ENCODE measurements around the gene ADD1. TPM values are rescaled to one million over a fixed set of nuclear protein-coding genes. Genes with fewer than 3 reads are reported as not detected.
"Not testable (repeated sequence)": the region's sequence is repeated elsewhere in the genome, so short reads cannot be mapped to it uniquely, and the experiment has no call there.

ADD1 gene
- total and polyA plus RNA-seq, 2 experiments from 2014 or later = 175 to 219 TPM

- no peaks in the 10 kb centered on the region for H3K4me1 ChIP-seq (ENCODE audit: insufficient read depth)
- peaks cover 57% of the 10 kb centered on the region; the same call in 1 of the 2 replicates for H3K36me3 ChIP-seq (ENCODE audit: low read depth)
- TF ChIP-seq EZH2 (IDR thresholded peaks at IDR 0.05; ENCODE audit: insufficient read depth, poor library complexity, severe bottlenecking) = no peak
- no peak for TF ChIP-seq EZH2phosphoT487 (IDR thresholded peaks at IDR 0.05; ENCODE audit: insufficient read depth, low read depth)
These were observed 99.9 kb downstream of the ADD1 start for GRCh38 chr4:2943364-2944090.

DNA sequence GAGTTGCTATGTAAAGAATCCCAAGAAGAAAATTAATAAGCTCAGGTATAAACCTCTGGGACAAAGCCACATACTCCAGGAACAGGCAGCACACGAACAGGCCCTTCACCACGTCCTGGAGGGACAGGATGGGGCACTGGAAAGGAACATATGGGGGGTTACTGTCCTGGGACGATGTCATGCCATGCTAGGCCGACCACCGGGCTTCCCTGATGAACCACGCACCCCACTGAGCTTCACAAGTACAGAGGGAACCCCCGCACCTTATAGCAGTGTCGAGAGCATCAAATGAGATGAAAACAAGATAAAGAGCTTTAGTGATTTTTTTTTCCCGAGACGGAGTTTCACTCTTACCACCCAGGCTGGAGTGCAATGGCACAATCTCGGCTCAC is 100.4 kb downstream of the ADD1 start:
- H3K79me2 ChIP-seq (ENCODE audit: insufficient read depth) = peaks cover 11% of the 10 kb centered on the region
- no peak for DNase-seq
- H3K4me1 ChIP-seq (ENCODE audit: insufficient read depth) = no peaks in the 10 kb centered on the region
- 90 to 91% methylated on average over 11 of the region's 11 CpGs for WGBS, 2 experiments (ENCODE audit: low coverage in 1 of 2, low lambda C conversion rate in 2 of 2, missing lambda C conversion rate in 2 of 2)
- no peaks in the 10 kb centered on the region for H4K20me1 ChIP-seq (ENCODE audit: insufficient read depth)
- no peak for TF ChIP-seq EZH2phosphoT487 (IDR thresholded peaks at IDR 0.05; ENCODE audit: insufficient read depth, low read depth)
- no peak for TF ChIP-seq EZH2 (IDR thresholded peaks at IDR 0.05; ENCODE audit: insufficient read depth, poor library complexity, severe bottlenecking)
- no peak overlapping the region for H3K4me3 ChIP-seq
- no peak overlapping the region for H2AFZ ChIP-seq
- peaks cover 54% of the 10 kb centered on the region; the same call in 1 of the 2 replicates for H3K36me3 ChIP-seq (ENCODE audit: low read depth)
- no peak overlapping the region for H3K4me2 ChIP-seq (ENCODE audit: unreplicated experiment)
- no peak overlapping the region for H3K27ac ChIP-seq
- no peaks in the 10 kb centered on the region for H3K9me2 ChIP-seq (ENCODE audit: insufficient read depth)
- no peak overlapping the region for H3K9ac ChIP-seq
- H3F3A ChIP-seq (ENCODE audit: insufficient read depth) = peaks cover 11% of the 10 kb centered on the region; the same call in 1 of the 2 replicates
- H3K9me3 ChIP-seq (ENCODE audit: low read depth) = no peaks in the 10 kb centered on the region
- no peaks in the 10 kb centered on the region for H3K27me3 ChIP-seq (replicated peaks; ENCODE audit: insufficient read depth)
- in situ Hi-C loops (cut with MboI) = no loop called here

More at GRCh38 chr4:2943364-2944090, 99.9 kb downstream of the ADD1 start:
- Histone ChIP-seq H3K79me2 (ENCODE audit: insufficient read depth) (peaks cover 13% of the 10 kb centered on the region; the same call in 1 of the 2 replicates), H3F3A (ENCODE audit: insufficient read depth) (peaks cover 16% of the 10 kb centered on the region; the same call in 1 of the 2 replicates), H2AFZ (no peak overlapping the region), H3K27me3 (replicated peaks; ENCODE audit: insufficient read depth) (no peaks in the 10 kb centered on the region), H3K9me2 (ENCODE audit: insufficient read depth) (no peaks in the 10 kb centered on the region), H3K4me3 (no peak overlapping the region), H3K27ac (no peak overlapping the region), H3K9ac (no peak overlapping the region), H3K9me3 (ENCODE audit: low read depth) (no peaks in the 10 kb centered on the region), H4K20me1 (ENCODE audit: insufficient read depth) (no peaks in the 10 kb centered on the region), H3K4me2 (ENCODE audit: unreplicated experiment) (no peak overlapping the region)
- in situ Hi-C loops (cut with MboI) = no loop called here
- WGBS, 2 experiments (ENCODE audit: low coverage in 1 of 2, low lambda C conversion rate in 2 of 2, missing lambda C conversion rate in 2 of 2) = 93% methylated on average over 20 of the region's 20 CpGs
- DNase-seq = no peak

GRCh38 chr4:2944586-2945526 is 101.2 kb downstream of the ADD1 start:
- Histone ChIP-seq H3K79me2 (ENCODE audit: insufficient read depth) (peaks cover 15% of the 10 kb centered on the region; the same call in 1 of the 2 replicates), H3K9ac (no peak overlapping the region), H3K9me3 (ENCODE audit: low read depth) (no peaks in the 10 kb centered on the region), H3K36me3 (ENCODE audit: low read depth) (peaks cover 46% of the 10 kb centered on the region; the same call in 1 of the 2 replicates), H3K4me2 (ENCODE audit: unreplicated experiment) (no peak overlapping the region), H3K4me3 (no peak overlapping the region), H3K27me3 (replicated peaks; ENCODE audit: insufficient read depth) (no peaks in the 10 kb centered on the region), H4K20me1 (ENCODE audit: insufficient read depth) (no peaks in the 10 kb centered on the region), H2AFZ (no peak overlapping the region), H3K9me2 (ENCODE audit: insufficient read depth) (no peaks in the 10 kb centered on the region), H3K4me1 (ENCODE audit: insufficient read depth) (no peaks in the 10 kb centered on the region), H3K27ac (no peak overlapping the region), H3F3A (ENCODE audit: insufficient read depth) (peaks cover 4% of the 10 kb centered on the region; the same call in 1 of the 2 replicates)
- in situ Hi-C loops (cut with MboI) = no loop called here
- no peak for DNase-seq
- TF ChIP-seq EZH2 (IDR thresholded peaks at IDR 0.05; ENCODE audit: insufficient read depth, poor library complexity, severe bottlenecking) = no peak
- TF ChIP-seq EZH2phosphoT487 (IDR thresholded peaks at IDR 0.05; ENCODE audit: insufficient read depth, low read depth) = no peak
- WGBS, 2 experiments (ENCODE audit: low coverage in 1 of 2, low lambda C conversion rate in 2 of 2, missing lambda C conversion rate in 2 of 2) = 82 to 84% methylated on average over 30 of the region's 30 CpGs

GRCh38 chr4:2945619-2946604 is 102.3 kb downstream of the ADD1 start:
- H3K4me3 ChIP-seq; H3K4me1 ChIP-seq (ENCODE audit: insufficient read depth); H4K20me1 ChIP-seq (ENCODE audit: insufficient read depth); H2AFZ ChIP-seq; H3K9ac ChIP-seq; H3K27ac ChIP-seq; in situ Hi-C loops (cut with MboI); H3K9me3 ChIP-seq (ENCODE audit: low read depth); H3K9me2 ChIP-seq (ENCODE audit: insufficient read depth); DNase-seq; H3F3A ChIP-seq (ENCODE audit: insufficient read depth); H3K4me2 ChIP-seq (ENCODE audit: unreplicated experiment); H3K27me3 ChIP-seq (replicated peaks; ENCODE audit: insufficient read depth): not testable (repeated sequence)
- WGBS, 2 experiments (ENCODE audit: low coverage in 1 of 2, low lambda C conversion rate in 2 of 2, missing lambda C conversion rate in 2 of 2) = 86 to 89% methylated on average over 23 to 30 of the region's 30 CpGs
- H3K79me2 ChIP-seq (ENCODE audit: insufficient read depth) = peaks cover 15% of the 10 kb centered on the region; the same call in 1 of the 2 replicates
- peaks cover 47% of the 10 kb centered on the region; the same call in 1 of the 2 replicates for H3K36me3 ChIP-seq (ENCODE audit: low read depth)

Data from GM23248 (cell line).